HG03558 (cell line): ENCODE measurements around the gene SMAD7.

Experiments used
- ATAC-seq: cut with Tn5 transposase; IDR thresholded peaks from one replicate; pipeline ENCODE4 v1.9.1; 2021; ENCODE audit warnings: moderate number of reproducible peaks; ENCODE audit not compliant: unreplicated experiment; ENCODE audit errors: extremely low read depth

SMAD7 gene

DNA sequence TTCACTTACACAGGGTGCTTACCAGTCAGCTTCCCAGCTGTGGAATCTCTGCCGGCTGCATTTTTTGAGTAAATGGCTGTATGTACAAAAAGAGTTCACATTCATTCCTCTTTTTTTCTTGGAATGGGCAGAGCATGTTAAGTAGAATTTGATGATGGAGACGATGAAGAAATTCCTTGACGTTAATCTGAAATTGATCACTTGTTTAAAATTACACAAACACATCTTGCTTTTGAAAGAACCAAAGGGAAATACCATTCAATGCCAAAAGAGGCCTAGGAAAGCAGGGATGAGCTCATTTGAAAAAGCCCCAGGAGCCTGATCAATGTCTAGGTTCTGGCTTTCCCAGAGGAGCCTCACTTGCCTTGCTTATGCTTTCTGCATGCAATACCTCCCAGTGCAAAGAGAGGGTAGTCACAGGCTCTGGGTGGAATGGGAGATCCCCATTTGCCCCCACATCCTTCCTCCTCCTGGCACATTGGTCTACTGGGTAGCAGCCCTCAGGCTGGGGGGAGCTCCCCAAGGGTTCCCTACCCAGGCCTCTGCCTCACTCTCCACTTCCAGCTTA lies 12.3 kb upstream of the SMAD7 start:
- ATAC-seq = no peak

DNA sequence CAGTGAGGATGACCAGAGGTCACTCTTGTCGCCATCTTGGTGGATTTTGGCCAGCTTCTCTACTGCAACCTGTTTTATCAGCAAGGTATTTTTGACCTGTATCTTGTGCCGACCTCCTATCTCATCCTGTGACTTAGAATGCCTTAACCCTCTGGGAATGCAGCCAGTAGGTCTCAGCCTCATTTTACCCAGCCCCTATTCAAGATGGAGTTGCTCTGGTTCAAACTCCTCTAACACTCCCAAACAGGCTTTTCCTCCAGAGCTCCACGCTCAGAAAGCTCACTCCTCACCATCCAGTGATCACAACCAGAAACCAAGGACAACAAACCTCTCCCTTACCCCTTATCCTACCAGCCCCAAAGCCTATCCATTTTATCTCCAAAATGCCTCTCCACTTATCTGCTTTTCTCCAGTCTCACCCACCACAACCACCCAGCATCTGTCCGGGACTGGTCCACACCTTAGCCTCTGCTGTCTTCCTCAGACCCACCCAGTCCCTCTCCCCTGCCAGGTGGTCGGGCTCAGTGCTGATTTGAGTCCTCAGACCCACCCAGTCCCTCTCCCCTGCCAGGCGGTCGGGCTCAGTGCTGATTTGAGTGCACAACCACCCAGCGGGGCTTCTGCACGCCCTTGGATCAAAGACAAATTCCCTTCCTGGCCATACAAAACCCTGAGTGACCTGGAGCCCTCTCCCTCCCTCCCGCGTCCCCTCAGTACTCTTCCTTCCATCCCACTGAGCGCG lies 11.7 kb upstream of the SMAD7 start:
- ATAC-seq = no peak

DNA sequence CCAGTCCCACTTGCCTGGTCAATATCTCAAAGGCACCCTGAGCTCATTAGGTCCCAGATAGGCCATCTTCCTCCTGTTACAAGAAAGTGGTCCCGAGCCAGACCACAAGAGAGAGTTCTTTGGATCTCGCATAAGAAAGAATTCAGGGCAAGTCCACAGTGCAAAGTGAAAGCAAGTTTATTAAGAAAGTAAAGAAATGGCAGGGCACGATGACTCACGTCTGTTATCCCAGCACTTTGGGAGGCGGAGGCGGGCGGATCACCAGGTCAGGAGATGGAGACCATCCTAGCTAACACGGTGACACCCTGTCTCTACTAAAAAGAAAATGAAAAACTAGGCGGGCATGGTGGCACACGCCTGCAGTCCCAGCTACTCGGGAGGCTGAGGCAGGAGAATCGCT lies 10.8 kb upstream of the SMAD7 start:
- no peak for ATAC-seq

DNA sequence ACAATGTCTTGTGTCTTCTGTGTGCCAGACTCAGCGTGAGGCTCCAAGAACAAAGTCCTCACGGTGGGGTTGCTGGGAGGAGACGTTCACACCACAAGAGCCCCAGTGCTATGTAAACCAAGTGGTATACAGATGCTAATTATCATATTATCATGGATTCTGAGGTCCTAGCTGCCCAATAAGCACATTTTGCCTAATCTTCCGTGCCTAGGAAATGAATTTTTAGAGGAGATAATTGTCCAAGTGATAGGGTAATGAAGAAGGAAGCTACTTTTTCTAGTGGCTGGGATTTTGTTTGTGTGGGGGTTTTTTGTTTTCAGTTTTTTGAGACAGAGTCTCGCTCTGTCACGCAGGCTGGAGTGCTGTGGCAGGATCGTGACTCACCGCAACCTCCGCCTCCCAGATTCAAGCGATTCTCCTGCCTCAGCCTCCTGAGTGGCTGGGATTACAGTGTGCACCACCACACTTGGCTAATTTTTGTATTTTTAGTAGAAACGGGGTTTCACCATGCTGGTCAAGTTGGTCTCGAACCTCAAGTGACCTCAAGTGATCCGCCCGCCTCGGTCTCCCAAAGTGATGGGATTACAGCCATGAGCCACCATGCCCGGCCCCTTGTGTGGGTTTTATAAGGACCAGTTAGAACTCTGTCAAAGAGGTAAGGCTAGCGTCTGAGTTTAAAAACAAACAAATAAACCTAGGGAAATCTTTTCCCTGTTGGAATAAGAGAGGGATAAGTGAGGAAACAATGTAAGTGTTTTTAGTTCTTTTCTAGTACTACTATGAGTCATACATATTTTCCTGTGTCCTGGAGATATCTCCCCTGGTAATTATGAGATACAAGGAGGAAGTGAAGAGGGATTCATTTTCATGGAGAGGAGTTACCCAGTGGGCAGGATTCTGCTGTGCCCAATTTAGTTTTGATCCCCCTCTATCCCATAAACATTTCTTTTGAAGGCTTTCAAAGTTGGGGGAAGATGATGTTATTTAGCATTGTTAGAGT lies 9.5 kb upstream of the SMAD7 start:
- no peak for ATAC-seq

DNA sequence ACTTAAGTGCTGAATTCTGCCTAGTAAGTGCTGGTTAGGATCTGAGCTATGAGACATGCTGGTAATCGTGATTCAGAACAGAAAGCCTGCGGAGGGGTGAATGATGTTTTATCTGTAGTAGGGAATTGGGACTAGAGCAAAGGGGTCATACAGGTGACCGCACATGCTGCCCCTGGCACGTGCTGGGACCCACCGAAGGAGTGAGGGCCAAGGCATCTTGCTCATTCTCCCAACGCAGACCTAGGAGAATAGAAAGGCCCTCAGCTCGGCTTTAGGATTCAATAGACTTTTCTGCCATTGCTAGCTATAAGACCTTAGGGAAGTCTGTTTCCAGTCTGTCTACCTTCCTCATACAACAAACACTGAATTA lies 8.8 kb upstream of the SMAD7 start:
- no peak for ATAC-seq

DNA sequence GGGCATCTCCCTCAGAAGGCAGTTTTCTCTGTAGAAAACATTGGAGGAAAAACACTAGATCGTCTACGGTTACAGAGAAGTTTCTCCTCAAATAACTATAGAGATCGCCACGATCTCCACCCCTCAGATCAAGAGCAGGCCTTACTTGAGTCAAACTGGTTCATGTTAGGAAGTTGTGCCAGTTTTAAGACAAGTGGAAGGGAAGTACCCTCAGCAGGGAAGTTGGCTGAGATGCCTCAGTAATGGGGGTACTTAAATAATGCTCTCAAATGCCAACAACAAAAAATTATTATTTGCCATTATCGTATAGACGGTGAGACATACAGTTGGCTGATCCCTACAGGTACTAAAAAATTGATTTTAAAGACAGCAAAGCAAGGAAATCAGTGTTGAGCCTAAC lies 8.2 kb upstream of the SMAD7 start:
- no peak for ATAC-seq

DNA sequence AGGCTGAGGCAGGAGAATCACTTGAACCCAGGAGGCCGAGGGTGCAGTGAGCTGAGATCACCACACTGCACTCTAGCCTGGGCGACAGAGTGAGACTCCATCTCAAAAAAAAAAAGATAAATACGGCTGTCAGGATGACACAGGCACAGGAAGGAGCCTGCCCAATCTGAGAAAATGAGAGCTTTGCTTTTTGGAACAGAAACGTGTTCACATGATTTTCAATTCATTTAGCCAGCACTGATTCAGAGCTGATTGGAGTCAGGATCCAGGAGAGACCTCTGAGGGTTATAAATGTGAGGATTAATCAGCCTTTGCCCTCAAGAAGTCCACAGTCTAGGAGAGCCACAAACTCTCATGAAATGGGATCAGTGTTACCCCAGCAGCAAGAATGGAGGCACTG lies 6.9 kb upstream of the SMAD7 start:
- no peak for ATAC-seq

DNA sequence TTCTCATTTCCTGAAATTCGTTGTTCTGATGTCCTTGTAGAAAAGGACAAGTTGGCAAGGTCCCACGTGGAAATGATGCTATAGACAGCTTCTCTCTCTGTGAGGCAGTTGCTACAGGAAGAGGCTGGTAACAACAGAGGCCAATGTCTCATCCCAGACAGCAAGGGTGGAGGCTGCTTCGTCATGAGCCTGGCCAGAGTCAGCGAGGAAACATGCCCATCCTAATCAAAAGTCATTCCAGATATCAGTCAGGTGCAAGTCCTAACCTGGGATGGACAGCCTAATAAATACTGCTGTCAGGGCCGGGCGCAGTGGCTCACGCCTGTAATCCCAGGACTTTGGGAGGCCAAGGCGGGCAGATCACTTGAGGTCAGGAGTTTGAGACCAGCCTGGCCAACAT lies 6.4 kb upstream of the SMAD7 start:
- no peak for ATAC-seq

DNA sequence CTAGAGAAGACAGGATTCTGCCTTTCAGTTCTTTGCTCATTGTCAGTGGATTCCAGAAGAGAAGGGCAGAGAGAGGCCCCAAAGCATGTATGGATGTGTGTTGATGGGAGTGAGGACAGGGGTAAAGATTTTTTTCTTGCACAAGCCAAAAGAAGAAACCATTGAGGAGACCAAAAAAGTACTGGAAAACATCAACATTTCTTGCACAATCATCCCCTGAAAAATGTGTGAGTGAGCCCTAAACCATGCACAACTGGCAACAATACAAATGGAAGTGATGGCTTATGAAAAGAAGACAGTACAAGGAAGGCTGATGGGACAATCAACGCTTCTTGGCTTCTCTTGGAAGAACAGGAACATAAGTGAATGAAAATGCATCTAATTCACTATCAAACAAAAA lies 5.6 kb upstream of the SMAD7 start:
- ATAC-seq = no peak

DNA sequence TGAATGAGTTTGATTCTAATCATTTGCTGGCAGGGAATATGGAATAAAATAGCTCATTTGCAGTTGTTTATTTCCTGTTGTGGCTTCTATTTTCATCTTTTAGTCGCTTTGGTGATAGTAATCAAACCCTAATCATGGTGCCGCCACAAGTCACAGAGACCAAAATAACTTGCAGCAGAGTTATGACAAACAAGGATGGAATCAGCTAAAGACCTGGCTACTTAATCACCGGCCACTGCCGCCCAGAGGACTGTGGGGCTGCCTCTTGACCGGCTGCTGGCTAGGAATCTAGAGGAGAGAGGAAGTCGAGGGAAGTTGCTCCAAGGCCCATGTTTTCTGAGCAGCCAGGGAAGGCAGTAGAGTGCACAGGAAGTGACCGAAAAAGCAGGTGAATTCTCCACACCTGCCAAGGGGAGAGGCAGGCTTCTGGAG lies 5.1 kb upstream of the SMAD7 start:
- ATAC-seq = no peak

DNA sequence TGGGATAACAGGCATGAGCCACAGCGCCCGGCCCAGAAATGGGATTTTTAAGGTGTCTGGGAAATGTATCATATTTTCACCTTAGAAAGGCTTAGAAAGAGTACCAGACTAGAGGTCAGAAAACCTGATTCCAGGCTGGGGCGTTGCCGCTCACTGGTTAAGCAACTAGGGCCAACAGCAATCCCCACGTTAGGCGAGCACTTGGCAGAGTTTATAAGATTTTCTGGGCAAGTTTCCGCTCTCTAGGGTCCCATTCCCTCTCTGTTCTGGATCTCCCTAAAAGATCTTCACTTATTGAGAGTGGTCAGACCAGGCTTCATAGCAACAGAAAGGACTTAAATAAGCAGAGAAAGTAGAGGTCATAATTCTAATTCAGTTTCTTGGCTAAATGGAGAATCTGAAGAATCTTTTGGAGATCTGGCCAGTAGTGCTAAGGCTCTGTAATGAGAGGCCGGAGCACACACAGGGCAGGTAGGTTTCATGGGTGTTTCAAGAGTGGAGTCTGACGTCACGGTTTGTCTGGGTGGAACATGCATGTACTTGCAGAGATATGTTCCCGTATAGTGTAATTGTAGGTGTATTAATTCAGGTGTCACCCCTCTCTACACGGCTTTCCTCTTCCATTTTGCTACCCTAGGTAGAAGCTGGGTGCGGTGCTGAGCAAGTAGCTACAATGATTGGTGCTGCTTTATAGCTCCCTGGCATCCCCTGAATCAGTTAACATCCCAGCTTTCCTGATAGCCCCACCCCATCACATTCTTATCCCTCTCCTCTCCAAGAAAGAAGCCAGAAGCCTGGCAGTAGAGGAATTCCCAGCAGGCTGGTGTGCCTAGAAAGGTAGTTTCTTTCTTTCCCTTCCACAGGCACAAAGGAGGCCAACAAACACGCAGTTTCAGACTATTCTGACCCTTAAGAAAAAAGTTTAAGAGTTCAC lies 4.4 kb upstream of the SMAD7 start:
- no peak for ATAC-seq

DNA sequence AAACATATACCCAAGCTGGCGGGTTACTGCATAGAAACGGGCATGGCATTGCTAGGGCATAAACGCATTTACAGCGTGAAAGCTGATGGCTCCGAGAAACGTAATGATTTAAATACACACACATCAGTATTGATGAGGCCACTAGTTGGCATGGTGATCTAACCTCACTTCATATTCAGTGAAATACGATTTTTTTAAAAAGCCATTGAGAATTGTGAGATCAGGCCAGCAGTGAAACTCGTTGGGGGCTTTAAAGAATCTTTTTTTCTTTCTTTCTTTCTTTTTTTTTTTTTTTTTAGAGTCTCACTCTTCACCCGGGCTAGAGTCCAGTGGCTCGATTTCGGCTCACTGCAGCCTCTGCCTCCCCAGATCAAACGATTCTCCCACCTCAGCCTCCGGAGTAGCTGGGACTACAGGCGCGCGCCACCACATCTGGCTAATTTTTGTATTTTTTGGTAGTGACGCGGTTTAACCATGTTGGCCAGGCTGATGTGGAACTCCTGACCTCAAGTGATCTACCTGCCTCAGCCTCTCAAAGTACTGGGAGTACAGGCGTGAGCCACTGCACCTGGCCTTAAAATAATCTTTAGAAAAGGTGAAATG lies 2.4 kb upstream of the SMAD7 start:
- ATAC-seq = no peak

DNA sequence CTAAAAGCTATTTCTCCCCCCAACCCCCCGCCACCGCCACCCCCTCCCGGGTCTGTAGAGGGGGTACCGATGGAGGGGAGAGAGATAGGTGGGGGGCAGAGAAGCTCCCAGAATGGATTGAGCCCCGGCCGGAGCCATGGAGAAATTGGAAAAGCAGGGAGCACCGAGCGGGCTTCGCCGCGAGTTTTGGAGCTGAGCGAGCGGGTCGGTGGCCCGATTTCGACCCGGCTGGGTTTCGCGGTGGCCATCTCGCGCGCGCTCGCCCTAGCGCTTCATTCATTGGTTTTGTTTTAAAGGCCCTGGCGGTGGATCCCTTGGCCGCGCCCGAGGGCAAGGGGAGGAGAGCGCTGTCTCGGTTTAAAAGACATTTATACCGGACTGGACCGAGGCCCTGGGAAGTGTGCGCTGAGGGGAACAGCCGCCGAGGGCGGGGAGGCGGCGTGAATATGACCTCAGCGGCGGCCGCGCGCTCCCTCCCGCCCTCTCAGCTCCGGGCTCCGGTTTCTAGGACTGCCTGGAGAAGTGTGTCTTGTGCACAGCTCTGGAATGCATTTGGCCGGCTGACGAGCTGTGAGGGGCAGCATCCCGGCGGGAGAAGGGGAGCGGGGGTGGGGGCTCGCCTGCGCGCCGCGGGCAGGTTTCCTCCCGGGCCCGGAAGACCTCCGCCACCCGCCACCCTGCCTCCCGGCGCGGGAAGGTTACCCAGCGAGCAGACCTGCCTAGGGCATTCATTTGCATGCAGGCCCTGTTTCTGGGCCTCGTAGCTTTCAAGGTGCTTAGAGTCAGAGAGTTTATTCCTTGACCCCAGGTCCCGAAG lies 1.7 kb upstream of the SMAD7 start:
- ATAC-seq = no peak

DNA sequence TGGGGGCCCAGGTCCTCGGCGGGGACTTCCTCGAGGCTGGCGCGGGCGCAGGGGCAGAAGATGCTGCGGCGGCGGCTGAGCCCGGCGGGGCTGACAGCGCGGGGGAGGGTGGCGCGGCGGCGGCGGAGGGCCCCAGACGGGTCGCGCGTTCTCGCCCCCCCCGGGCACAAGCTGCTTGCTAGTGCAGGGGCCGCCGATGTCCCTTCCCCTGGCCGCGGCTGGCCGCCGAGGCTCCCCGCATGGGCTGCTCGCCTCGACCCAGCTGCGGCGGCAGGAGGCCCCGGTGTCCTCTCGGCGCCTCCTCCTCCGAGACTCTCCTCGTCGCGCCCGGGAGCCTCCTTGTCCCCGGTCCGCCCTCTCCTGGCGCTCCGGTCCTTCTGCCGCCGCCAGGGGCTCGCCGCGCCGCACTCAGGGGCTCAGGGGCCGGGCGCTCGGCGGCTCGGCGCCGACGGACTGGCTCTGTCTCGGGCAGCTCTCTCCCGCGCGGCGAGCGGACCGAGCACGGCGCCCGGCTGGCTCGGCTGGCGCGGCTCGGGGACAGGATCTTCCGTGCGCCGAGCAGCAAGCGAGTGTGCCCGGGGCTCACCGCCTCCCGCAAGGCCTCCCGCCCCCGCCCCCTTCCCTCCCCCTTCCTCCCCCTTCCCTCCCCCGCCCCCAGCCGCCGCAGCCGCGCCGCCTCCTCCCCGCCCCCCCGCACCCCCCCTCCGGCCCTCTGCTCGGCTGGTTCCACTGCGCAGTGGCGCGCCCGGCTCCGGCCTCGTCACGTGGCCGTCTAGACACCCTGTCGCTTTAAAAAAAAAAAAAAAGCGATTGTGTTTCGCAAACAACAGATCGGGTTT lies 902 bp upstream of the SMAD7 start:
- ATAC-seq = no peak

DNA sequence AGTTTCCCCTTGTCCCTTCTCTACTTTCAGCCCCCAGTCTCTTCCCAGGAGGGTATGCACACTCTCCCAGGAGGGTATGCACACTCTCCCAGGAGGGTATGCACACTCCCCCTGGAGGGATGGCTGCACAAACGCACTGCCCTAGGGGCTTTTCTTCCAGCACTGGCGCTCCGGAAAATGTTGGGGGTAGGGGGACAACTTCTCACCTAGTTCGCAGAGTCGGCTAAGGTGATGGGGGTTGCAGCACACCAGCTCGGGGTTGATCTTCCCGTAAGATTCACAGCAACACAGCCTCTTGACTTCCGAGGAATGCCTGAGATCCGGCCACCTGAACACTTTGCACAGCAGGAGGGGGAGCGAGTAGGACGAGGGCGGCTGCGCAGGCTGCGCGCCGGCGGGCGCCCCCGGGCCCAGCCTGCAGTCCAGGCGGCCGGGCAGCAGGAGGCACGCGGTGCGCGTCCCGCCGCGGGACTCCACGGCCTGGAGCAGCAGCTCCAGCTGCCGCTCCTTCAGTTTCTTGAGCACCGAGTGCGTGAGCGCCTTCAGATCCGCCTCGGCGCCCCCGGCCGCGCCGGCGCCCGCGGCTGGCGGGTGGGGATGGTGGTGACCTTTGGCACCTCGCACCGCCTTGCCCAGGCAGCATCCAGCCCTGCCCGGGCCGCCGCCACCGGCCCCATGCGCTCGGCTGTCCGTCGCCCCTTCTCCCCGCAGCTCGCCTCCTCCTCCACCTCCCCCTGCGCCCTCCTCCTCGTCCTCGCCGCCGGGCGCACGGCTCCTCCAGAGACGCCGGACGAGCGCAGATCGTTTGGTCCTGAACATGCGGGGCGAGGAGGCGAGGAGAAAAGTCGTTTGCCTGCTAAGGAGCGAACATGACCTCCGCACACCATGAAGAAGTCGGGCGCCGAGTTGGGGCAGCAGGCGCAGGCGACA lies 894 bp downstream of the SMAD7 start:
- ATAC-seq = no peak

DNA sequence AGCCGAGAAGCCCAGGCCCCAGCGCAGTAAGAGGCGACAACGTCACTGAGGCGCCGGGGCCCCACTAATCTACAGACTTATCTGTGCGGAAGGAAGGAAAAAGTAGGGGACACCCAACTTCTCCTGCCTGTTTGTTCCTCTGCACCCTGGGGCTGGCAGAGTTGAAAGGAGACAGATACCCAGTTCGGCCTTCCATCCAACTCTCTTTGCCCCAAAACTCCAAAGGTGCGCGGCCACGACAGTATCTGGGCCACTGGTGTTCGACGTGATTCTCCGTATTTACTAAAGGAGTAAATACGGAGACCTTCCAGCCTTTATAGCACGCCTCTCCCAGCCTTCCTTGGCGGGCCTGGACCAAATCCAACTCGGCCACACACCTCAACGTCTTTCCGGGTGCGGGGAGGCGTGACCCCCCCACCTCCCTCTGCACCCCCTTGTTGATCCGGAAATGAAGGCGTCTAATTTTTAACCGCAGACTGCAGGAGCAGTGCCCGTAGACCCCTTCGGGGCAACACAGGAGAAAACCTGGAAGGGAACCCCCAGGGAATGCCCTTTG lies 1.6 kb downstream of the SMAD7 start:
- no peak for ATAC-seq
